OCI-LY7 (cell line): ENCODE results near the gene TRPM8.

Source experiments
- CTCF ChIP-seq: fragments of 200-600 bp; sonication (generic); conservative IDR thresholded peaks from 2 replicates; pipeline ENCODE4 v1.5.1; 2014; ENCODE audit warnings: mild to moderate bottlenecking, antibody characterized with exemption, low read length, moderate library complexity, mixed read lengths
- EZH2phosphoT487 ChIP-seq: fragments of 200-600 bp; sonication (generic); IDR thresholded peaks from 2 replicates; pipeline ENCODE4 v1.6.1; 2018; ENCODE audit warnings: low read depth, borderline replicate concordance, mild to moderate bottlenecking, mixed run types, antibody characterized with exemption, low read length, moderate library complexity, mixed read lengths

GRCh38 chr2:234048049-234048448, 130.9 kb downstream of the TRPM8 start:
- TF ChIP-seq CTCF: no peak
- no peak for TF ChIP-seq EZH2phosphoT487
